Endodermal cell (in vitro differentiated cells): Measurements from ENCODE around the gene PSMD8. TPM values are rescaled to one million over a fixed set of nuclear protein-coding genes. Genes with fewer than 3 reads are reported as not detected.

ENCODE experiments used
- DNase-seq: peaks from one replicate; pipeline ENCODE4 v3.0.0-alpha.2; 2017
- H3K27ac ChIP-seq: 2 replicates; pipeline ENCODE4 v1.5.1; 2013; ENCODE audit warnings: mild to moderate bottlenecking, low read depth, low read length, moderate library complexity
- H3K27me3 ChIP-seq: 2 replicates; pipeline ENCODE4 v1.6.1; 2013; ENCODE audit warnings: mild to moderate bottlenecking, low read length, moderate library complexity; ENCODE audit not compliant: insufficient read depth, control insufficient read depth, poor library complexity, severe bottlenecking
- H3K36me3 ChIP-seq: 2 replicates; pipeline ENCODE4 v1.7.0; 2013; ENCODE audit warnings: mild to moderate bottlenecking, low read length, moderate library complexity; ENCODE audit not compliant: control insufficient read depth, insufficient read depth
- H3K4me1 ChIP-seq: one replicate; pipeline ENCODE4 v1.7.0; 2013; ENCODE audit warnings: low read length; ENCODE audit not compliant: control insufficient read depth, insufficient read depth
- H3K4me3 ChIP-seq: 2 replicates; pipeline ENCODE4 v1.5.1; 2013; ENCODE audit warnings: mild to moderate bottlenecking, low read length, moderate library complexity
- H3K9ac ChIP-seq: 2 replicates; pipeline ENCODE4 v1.6.1; 2013; ENCODE audit warnings: mild to moderate bottlenecking, low read length, moderate library complexity; ENCODE audit not compliant: poor library complexity, severe bottlenecking; ENCODE audit errors: extremely low read depth
- H3K9me3 ChIP-seq: 2 replicates; pipeline ENCODE4 v1.6.1; 2013; ENCODE audit warnings: mild to moderate bottlenecking, low read length, moderate library complexity; ENCODE audit not compliant: control insufficient read depth
- H3K27ac Mint-ChIP-seq: 2 replicates; pipeline ENCODE4 v1.8.0; 2020; ENCODE audit warnings: mixed read lengths
- H3K27me3 Mint-ChIP-seq: 2 replicates; pipeline ENCODE4 v1.8.0; 2021; ENCODE audit warnings: mild to moderate bottlenecking, mixed read lengths; ENCODE audit not compliant: insufficient read depth
- H3K36me3 Mint-ChIP-seq: 2 replicates; pipeline ENCODE4 v1.8.0; 2020; ENCODE audit warnings: low read depth, mixed read lengths
- H3K4me1 Mint-ChIP-seq: 2 replicates; pipeline ENCODE4 v1.8.0; 2020; ENCODE audit warnings: mixed read lengths
- H3K4me3 Mint-ChIP-seq: 2 replicates; pipeline ENCODE4 v1.8.0; 2020; ENCODE audit warnings: mild to moderate bottlenecking, moderate library complexity, mixed read lengths
- H3K9me3 Mint-ChIP-seq: 2 replicates; pipeline ENCODE4 v1.8.0; 2020; ENCODE audit warnings: mild to moderate bottlenecking, mixed read lengths
- WGBS, 2 experiments: methylation state at CpG; one replicate each; pipeline versions ENCODE4 v1.1.5 to v1.1.7; 2013; ENCODE audit warnings: missing lambda C conversion rate in 2 of 2, mixed read lengths in 1 of 2; ENCODE audit not compliant: insufficient coverage in 1 of 2, insufficient read length in 1 of 2; 5-methylcytosine and 5-hydroxymethylcytosine counted together
- total RNA-seq, 2 donors: library from RNA; stranded (reverse); fragmentation: NEBNext Ultra II Directional in 1 of 2; extraction: Animal tissue kit (Norgen Biotek cat#: 25700) in 1 of 2; gene quantifications; 2 replicates in 1 of 2; 3 replicates in 1 of 2; pipeline ENCODE4 v1.2.1, GENCODE V29; 2021
- TF ChIP-seq, protein P1 (sequence below): fragments of 200-600 bp; sonication (generic); conservative IDR thresholded peaks from 2 replicates; pipeline ENCODE4 v1.5.0; 2021; ENCODE audit warnings: antibody characterized with exemption, mild to moderate bottlenecking

The PSMD8 gene
- total RNA-seq, 2 donors from 2014 or later = 168 to 178 TPM

GRCh38 chr19:38375748-38376147 lies 1.4 kb downstream of the PSMD8 start:
- Histone ChIP-seq H3K27ac (no peak overlapping the region), H3K9ac (peak overlapping the region; percentile 96), H3K4me3 (peak overlapping the region; percentile 97), H3K27me3 (peaks cover 14% of the 10 kb centered on the region), H3K4me1 (peaks cover 3% of the 10 kb centered on the region), H3K9me3 (no peaks in the 10 kb centered on the region), H3K36me3 (peaks cover 22% of the 10 kb centered on the region)
- Mint-ChIP-seq H3K27ac (peak overlapping the region; percentile 98), H3K36me3 (peaks cover 18% of the 10 kb centered on the region), H3K27me3 (peaks cover 16% of the 10 kb centered on the region), H3K4me1 (peaks cover 10% of the 10 kb centered on the region), H3K4me3 (peak overlapping the region; percentile 99), H3K9me3 (no peaks in the 10 kb centered on the region)
- DNase-seq = no peak
- WGBS, 2 experiments = 92 to 100% methylated on average over 1 to 5 of the region's 5 CpGs
- TF ChIP-seq, protein P1, sequence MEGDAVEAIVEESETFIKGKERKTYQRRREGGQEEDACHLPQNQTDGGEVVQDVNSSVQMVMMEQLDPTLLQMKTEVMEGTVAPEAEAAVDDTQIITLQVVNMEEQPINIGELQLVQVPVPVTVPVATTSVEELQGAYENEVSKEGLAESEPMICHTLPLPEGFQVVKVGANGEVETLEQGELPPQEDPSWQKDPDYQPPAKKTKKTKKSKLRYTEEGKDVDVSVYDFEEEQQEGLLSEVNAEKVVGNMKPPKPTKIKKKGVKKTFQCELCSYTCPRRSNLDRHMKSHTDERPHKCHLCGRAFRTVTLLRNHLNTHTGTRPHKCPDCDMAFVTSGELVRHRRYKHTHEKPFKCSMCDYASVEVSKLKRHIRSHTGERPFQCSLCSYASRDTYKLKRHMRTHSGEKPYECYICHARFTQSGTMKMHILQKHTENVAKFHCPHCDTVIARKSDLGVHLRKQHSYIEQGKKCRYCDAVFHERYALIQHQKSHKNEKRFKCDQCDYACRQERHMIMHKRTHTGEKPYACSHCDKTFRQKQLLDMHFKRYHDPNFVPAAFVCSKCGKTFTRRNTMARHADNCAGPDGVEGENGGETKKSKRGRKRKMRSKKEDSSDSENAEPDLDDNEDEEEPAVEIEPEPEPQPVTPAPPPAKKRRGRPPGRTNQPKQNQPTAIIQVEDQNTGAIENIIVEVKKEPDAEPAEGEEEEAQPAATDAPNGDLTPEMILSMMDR = no peak

DNA sequence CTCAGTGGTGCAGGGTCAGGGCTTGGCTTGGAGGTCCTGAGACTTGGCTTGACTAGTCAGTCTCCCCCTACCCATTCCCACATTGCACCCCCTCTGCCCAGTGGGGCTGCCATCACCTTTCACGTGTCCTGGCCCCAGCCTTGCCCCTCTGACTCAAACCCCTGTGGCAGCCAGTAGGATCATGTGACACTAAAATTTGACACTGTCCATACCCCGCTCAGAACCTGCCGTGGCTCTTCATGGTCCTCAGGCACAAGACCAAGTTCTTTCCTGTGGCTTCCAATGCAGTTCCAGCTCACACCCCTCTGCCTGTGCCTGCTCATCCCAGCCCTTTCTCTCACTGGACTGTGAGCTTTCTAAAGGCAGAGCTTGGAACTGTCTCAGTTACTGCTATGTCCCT lies 2.2 kb downstream of the PSMD8 start:
- no peak for DNase-seq
- Mint-ChIP-seq H3K4me1 (peaks cover 10% of the 10 kb centered on the region), H3K36me3 (peaks cover 26% of the 10 kb centered on the region), H3K27ac (no peak overlapping the region), H3K9me3 (no peaks in the 10 kb centered on the region), H3K4me3 (peak overlapping the region; percentile 99), H3K27me3 (peaks cover 10% of the 10 kb centered on the region)
- no peaks in the 10 kb centered on the region for H3K9me3 ChIP-seq
- H3K9ac ChIP-seq = no peak overlapping the region
- peaks cover 3% of the 10 kb centered on the region for H3K4me1 ChIP-seq
- peaks cover 6% of the 10 kb centered on the region for H3K27me3 ChIP-seq
- no peak overlapping the region for H3K27ac ChIP-seq
- H3K4me3 ChIP-seq = peak overlapping the region; percentile 97
- TF ChIP-seq, protein P1 = no peak
- 84 to 93% methylated on average over 3 of the region's 3 CpGs for WGBS, 2 experiments
- H3K36me3 ChIP-seq = peaks cover 30% of the 10 kb centered on the region

DNA sequence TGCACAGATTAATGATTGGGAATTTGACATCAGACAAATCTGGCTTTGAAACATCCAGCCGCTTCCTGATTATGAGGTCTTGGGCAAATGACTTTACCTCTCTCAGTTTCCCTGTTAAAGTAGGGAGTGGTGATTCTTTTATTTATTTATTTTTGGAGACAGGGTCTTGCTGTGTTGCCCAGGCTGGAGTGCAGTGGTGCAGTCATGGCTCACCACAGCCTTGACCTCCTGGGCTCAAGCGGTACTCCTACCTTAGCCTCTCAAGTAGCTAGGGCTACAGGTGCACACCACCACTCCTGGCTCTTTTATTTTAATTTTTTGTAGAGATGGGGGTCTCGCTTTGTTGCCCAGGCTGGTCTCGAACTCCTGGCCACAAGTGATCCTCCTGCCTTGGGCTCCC lies 2.7 kb downstream of the PSMD8 start:
- Mint-ChIP-seq H3K4me3 (peak overlapping the region; percentile 99), H3K36me3 (peaks cover 31% of the 10 kb centered on the region), H3K9me3 (no peaks in the 10 kb centered on the region), H3K27me3 (peaks cover 5% of the 10 kb centered on the region), H3K4me1 (peaks cover 10% of the 10 kb centered on the region), H3K27ac (no peak overlapping the region)
- H3K9ac ChIP-seq = no peak overlapping the region
- no peaks in the 10 kb centered on the region for H3K9me3 ChIP-seq
- H3K4me3 ChIP-seq = no peak overlapping the region
- no peak overlapping the region for H3K27ac ChIP-seq
- TF ChIP-seq, protein P1 = no peak
- H3K36me3 ChIP-seq = peaks cover 35% of the 10 kb centered on the region
- no peak for DNase-seq
- peaks cover 2% of the 10 kb centered on the region for H3K27me3 ChIP-seq
- WGBS, 2 experiments = 94% methylated on average over 2 to 4 of the region's 4 CpGs
- H3K4me1 ChIP-seq = peaks cover 3% of the 10 kb centered on the region
